Fibroblast of mammary gland (primary cell): ENCODE measurements around the gene PGP.

Experiments
- DNase-seq: peaks from one replicate; pipeline ENCODE4 v3.0.0-alpha.2; 2010; ENCODE audit warnings: low read depth
- H3K4me3 ChIP-seq: 2 replicates; pipeline ENCODE4 v1.5.1; 2011; ENCODE audit warnings: low read depth, mild to moderate bottlenecking, low read length, moderate library complexity; ENCODE audit not compliant: control insufficient read depth
- CTCF ChIP-seq: conservative IDR thresholded peaks from 2 replicates; pipeline ENCODE4 v1.5.1; 2011; ENCODE audit warnings: low read depth, low read length, inconsistent platforms; ENCODE audit not compliant: control insufficient read depth, insufficient read depth

Gene PGP

GRCh38 chr16:2212362-2213324 lies 2.0 kb downstream of the PGP start:
- DNase-seq: no peak
- TF ChIP-seq CTCF: no peak
- peak overlapping the region; percentile 69 for H3K4me3 ChIP-seq

GRCh38 chr16:2211923-2212347 lies 2.7 kb downstream of the PGP start:
- no peak for TF ChIP-seq CTCF
- DNase-seq: no peak
- H3K4me3 ChIP-seq: no peak overlapping the region

DNA sequence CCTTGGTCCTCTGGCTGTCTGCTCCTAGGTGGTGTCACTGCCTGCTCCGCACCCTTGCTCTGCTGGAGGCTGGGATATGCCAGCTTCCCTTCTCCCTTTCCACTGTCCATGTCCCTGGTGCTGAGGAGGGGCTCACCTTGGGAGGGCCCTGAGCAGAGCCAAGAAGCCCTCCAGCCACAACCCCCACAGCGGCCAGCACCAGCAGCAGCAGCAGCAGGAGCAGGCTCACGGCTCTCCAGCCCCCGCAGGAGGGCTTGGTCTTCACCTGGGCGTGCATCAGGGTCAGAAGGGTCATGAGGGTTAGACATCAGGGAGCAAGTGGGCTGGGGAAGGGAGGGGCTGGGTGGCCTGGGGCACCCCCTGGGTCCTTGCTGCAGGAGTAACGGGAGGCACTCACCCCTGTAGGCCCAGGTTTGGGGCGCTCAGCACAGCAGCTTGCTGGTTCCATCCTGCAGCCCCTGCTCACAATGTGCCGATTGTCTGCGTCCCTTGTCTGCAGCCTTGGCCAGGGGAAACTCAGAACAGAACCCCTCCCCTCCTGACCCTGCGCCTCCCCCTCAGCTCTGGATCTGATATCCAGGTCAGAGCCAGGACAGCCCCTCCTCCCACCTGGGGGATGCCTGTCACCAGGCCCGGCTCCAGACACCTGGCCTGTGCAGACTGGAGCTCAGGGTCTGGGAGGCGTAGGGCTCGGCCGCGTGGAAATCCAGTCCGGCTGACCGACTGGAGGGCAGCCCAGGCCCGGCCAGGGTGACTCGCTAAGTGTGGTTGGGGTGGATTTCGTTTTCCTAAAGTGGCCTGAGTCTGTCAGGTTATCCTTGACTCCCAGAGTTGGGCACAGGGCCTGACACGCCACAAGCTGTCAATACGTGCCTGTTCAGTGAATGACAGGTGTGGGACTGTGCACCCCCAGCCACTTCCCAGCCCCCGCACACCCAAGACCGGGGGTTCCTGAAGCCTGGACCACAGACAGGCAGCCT lies 4.0 kb downstream of the PGP start, which contains the start of gene BRICD5:
TSS of gene BRICD5 (minus strand) at position 478 of the 980 bp plus-strand sequence. CDS start at position 448, 30 bp downstream.
- H3K4me3 ChIP-seq: no peak within 1 kb of the TSS
- DNase-seq: peak; percentile 55
- no peak for TF ChIP-seq CTCF

- DNase-seq: no peak
- H3K4me3 ChIP-seq: no peak overlapping the region
- TF ChIP-seq CTCF: no peak
Observed at GRCh38 chr16:2210009-2210332, 4.7 kb downstream of the PGP start.

- TF ChIP-seq CTCF: no peak
- DNase-seq: no peak
- H3K4me3 ChIP-seq: no peak overlapping the region
Observed at GRCh38 chr16:2209258-2210008, 5.2 kb downstream of the PGP start.

- no peak overlapping the region for H3K4me3 ChIP-seq
- no peak for TF ChIP-seq CTCF
- DNase-seq: no peak
Observed at GRCh38 chr16:2208772-2209171, 5.9 kb downstream of the PGP start.
